Dermis lymphatic vessel endothelial cell (primary cell): ENCODE data around the gene VAC14. TPM values are rescaled to one million over a fixed set of nuclear protein-coding genes. Genes with fewer than 3 reads are reported as not detected.

ENCODE experiments used
- total RNA-seq: library from RNA; depleted of rRNA; stranded (reverse); fragments of >200 nt; gene quantifications from 2 replicates; pipeline ENCODE4 v1.2.1, GENCODE V29; 2014

VAC14 gene
- 15.4 and 15.6 TPM in 2 replicates for total RNA-seq

DNA sequence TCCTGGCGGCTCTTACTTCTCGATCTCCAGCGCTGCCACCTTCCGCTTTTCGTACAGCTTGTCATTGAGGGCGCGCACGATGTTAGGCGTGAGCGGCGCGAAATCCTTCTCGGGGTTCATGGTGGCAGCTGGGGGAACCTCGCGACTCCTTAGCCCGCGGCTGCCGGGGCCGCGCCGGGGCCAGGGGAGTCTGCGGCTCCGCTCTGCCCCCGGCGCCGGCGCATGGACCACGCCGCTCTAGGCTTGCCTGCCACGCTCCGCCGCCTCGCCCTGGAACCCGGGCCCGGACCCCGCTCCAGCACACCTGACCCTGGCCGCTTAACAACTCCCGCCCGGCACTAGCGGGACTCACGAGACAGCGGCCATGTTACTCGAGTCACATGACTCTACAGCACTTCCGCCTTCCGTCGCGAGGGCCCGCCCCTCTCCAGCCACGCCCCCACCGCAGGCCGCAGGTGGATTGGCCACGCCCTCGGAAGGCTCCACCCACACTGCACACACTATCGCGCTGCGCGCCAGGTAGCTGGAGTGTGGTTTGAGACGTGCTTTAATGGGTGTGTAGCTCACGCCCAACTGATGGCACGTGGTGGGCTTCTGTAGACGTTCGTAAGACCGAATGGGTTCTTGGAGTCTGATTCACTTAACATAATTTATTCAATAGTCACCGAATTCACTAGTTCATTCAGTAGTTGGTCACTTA is at the start of gene VAC14:
Gene VAC14 (minus strand): TSS at position 378 of the 700 bp plus-strand sequence. CDS start 258 bp downstream, at position 120.

DNA sequence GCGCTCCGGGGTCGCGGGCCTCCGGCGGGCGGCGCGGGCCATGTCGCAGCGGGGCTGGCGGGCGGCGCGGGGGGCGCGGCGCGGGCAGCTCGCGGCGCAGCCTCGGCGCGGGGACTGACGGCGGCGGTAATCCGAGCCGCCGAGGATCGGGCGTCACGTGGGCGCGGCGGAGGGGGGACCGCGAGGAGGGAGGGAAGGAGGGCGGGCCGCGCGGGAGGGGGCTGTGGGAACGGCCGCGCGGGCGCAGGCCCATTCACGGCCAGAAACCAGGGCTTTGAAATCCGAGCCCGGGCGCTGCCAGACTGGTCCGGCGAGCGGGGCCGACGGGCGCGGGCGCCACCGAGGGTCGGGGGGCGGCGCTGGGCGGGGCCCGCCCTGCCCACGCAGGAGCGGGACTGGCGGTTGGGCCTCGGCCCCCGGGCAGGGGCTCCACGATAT is 115.0 kb downstream of the VAC14 start, which contains the start of gene MTSS2:
Gene MTSS2 (minus strand): TSS at position 116 of the 438 bp plus-strand sequence. CDS start 262 bp downstream, outside the sequence.

DNA sequence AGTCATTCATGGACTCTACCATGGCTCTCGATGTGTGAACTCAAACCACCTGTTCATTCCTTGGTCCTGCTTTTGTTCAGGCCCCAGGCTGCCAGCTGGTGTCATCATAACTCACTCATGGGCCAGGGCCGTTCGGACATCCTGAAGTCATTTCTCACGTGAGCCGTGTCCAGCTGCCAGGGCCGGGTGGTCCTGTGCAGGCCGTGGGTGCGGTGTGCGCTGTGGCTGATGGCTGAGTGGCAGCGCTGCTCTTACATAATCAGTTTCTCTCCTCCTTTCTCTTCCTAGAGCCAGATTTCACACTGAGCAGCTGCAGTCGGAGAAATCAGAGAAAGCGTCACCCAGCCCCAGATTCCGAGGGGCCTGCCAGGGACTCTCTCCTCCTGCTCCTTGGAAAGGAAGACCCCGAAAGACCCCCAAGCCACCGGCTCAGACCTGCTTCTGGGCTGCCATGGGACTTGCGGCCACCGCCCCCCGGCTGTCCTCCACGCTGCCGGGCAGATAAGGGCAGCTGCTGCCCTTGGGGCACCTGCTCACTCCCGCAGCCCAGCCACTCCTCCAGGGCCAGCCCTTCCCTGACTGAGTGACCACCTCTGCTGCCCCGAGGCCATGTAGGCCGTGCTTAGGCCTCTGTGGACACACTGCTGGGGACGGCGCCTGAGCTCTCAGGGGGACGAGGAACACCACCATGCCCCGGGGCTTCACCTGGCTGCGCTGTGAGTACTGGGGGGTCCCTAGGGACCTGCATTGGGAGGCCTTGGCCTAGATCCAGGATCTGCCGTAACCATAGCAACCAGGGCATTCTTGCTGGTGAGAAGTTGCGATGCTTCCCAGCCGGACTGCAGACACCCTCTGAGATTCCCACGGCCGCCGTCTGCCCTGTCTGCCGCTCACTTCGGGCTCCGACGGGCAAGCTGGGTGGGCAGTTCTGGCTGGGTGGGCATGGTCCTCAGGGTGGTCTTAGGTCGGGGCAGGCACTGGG is 154.4 kb downstream of the VAC14 start, which contains the start of gene IL34:
Gene IL34 (plus strand): TSS at position 300 of the 982 bp plus-strand sequence. CDS start 389 bp downstream, at position 689.

Other genes starting within 250 kb of the VAC14 start
- 1.2 and 1.4 TPM in 2 replicates for gene IL34, start 154.6 kb downstream of the VAC14 start, total RNA-seq
- 13.9 and 14.7 TPM in 2 replicates for gene MTSS2, start 115.1 kb downstream of the VAC14 start, total RNA-seq